ENCODE results near the gene CWC27.
"Not testable (repeated sequence)": the region's sequence is repeated elsewhere in the genome, so short reads cannot be mapped to it uniquely, and the experiment has no call there.

Gene CWC27

GRCh38 chr5:64788156-64788555 is 19.4 kb downstream of the CWC27 start:
- DNase-seq = no peak

- DNase-seq = no peak
Observed at GRCh38 chr5:64789457-64789856, 20.7 kb downstream of the CWC27 start.

GRCh38 chr5:64790210-64790609 is 21.5 kb downstream of the CWC27 start:
- no peak for DNase-seq

GRCh38 chr5:64792469-64792868 is 23.7 kb downstream of the CWC27 start:
- no peak for DNase-seq

GRCh38 chr5:64794053-64794770 is 25.5 kb downstream of the CWC27 start:
- DNase-seq = no peak

- DNase-seq = no peak
Observed at GRCh38 chr5:64796301-64796700, 27.6 kb downstream of the CWC27 start.

- no peak for DNase-seq
Observed at GRCh38 chr5:64800926-64801325, 32.2 kb downstream of the CWC27 start.

GRCh38 chr5:64806537-64806936 is 37.8 kb downstream of the CWC27 start:
- DNase-seq = no peak

- DNase-seq = no peak
Observed at GRCh38 chr5:64807520-64807919, 38.8 kb downstream of the CWC27 start.

- peak in 2 of 5 donors; percentile 1 to 41 for DNase-seq
Observed at GRCh38 chr5:64811050-64811640, 42.4 kb downstream of the CWC27 start.

- DNase-seq = peak in 1 of 5 donors; percentile 53
Observed at GRCh38 chr5:64814073-64814472, 45.3 kb downstream of the CWC27 start.

GRCh38 chr5:64818245-64818644 is 49.5 kb downstream of the CWC27 start:
- DNase-seq = no peak

- DNase-seq = not testable (repeated sequence)
Observed at GRCh38 chr5:64819345-64819744, 50.6 kb downstream of the CWC27 start.

- DNase-seq = no peak
Observed at GRCh38 chr5:64822320-64822719, 53.6 kb downstream of the CWC27 start.

- no peak for DNase-seq
Observed at GRCh38 chr5:64826541-64826940, 57.8 kb downstream of the CWC27 start.

- no peak for DNase-seq
Observed at GRCh38 chr5:64827703-64828102, 59.0 kb downstream of the CWC27 start.

GRCh38 chr5:64830650-64831049 is 61.9 kb downstream of the CWC27 start:
- DNase-seq = not testable (repeated sequence)

GRCh38 chr5:64831996-64832395 is 63.3 kb downstream of the CWC27 start:
- no peak for DNase-seq

- DNase-seq = no peak
Observed at GRCh38 chr5:64834037-64834436, 65.3 kb downstream of the CWC27 start.

GRCh38 chr5:64834611-64835010 is 65.9 kb downstream of the CWC27 start:
- DNase-seq = no peak

GRCh38 chr5:64835266-64835665 is 66.5 kb downstream of the CWC27 start:
- DNase-seq = no peak

GRCh38 chr5:64836190-64836755 is 67.5 kb downstream of the CWC27 start:
- DNase-seq = no peak

GRCh38 chr5:64836786-64837185 is 68.1 kb downstream of the CWC27 start:
- peak in 1 of 5 donors; percentile 5 for DNase-seq

GRCh38 chr5:64838376-64838775 is 69.6 kb downstream of the CWC27 start:
- DNase-seq = no peak
